ENCODE data around the gene PIGV. TPM values are rescaled to one million over a fixed set of nuclear protein-coding genes. Genes with fewer than 3 reads are reported as not detected.
"Not testable (repeated sequence)": the region's sequence is repeated elsewhere in the genome, so short reads cannot be mapped to it uniquely, and the experiment has no call there.

PIGV gene
- total and polyA plus RNA-seq, 2 donors (not counting 1 experiment from before 2014, with no cell fraction given) = 13.3 to 29.6 TPM

- Histone ChIP-seq H3K27ac (ENCODE audit: insufficient read depth, low read length) (no peak overlapping the region), H3K4me3 (replicated peaks in 1 of 4; ENCODE audit: control extremely low read depth in 1 of 4, insufficient read depth in 1 of 4, low read depth in 3 of 4, low read length in 4 of 4) (no peak overlapping the region), H3K79me2 (ENCODE audit: control insufficient read depth, insufficient read depth, low read length) (no peaks in the 10 kb centered on the region), H3K4me1 (ENCODE audit: control insufficient read depth, extremely low read depth, insufficient read depth, low read length) (peaks cover 12% of the 10 kb centered on the region), H3K27me3 (ENCODE audit: control insufficient read depth, insufficient read depth, low read length) (no peaks in the 10 kb centered on the region), H4K20me1 (ENCODE audit: control insufficient read depth, extremely low read depth, insufficient read depth, low read length) (no peaks in the 10 kb centered on the region), H3K4me2 (ENCODE audit: extremely low read depth, insufficient read depth, low read length) (no peak overlapping the region), H2AFZ (ENCODE audit: low read length) (no peak overlapping the region), H3K9me3 (ENCODE audit: control insufficient read depth, insufficient read depth, low read depth, low read length) (no peaks in the 10 kb centered on the region), H3K36me3 (ENCODE audit: control insufficient read depth, insufficient read depth, low read length) (peaks cover 3% of the 10 kb centered on the region), H3K9ac (ENCODE audit: insufficient read depth, low read length) (no peak overlapping the region)
- TF ChIP-seq CTCF (conservative IDR thresholded peaks at IDR 0.05 in 1 of 2, IDR thresholded peaks at IDR 0.05 in 1 of 2; ENCODE audit: low read depth in 1 of 2, low read length in 2 of 2) (no peak), EZH2 (IDR thresholded peaks at IDR 0.05; ENCODE audit: low read length, missing control alignments) (no peak)
- peak in 1 of 2 donors; percentile 32 for DNase-seq (ENCODE audit: low read depth in 2 of 2)
These were observed 56.9 kb downstream of the PIGV start for GRCh38 chr1:26844424-26845196.

GRCh38 chr1:26847826-26848225 is 60.1 kb downstream of the PIGV start:
- H4K20me1 ChIP-seq (ENCODE audit: control insufficient read depth, extremely low read depth, insufficient read depth, low read length); H3K27ac ChIP-seq (ENCODE audit: insufficient read depth, low read length); H3K27me3 ChIP-seq (ENCODE audit: control insufficient read depth, insufficient read depth, low read length); H3K4me3 ChIP-seq (replicated peaks in 1 of 4; ENCODE audit: control extremely low read depth in 1 of 4, insufficient read depth in 1 of 4, low read depth in 3 of 4, low read length in 4 of 4); H2AFZ ChIP-seq (ENCODE audit: low read length); DNase-seq (ENCODE audit: low read depth in 2 of 2); H3K4me2 ChIP-seq (ENCODE audit: extremely low read depth, insufficient read depth, low read length); H3K9me3 ChIP-seq (ENCODE audit: control insufficient read depth, insufficient read depth, low read depth, low read length); H3K9ac ChIP-seq (ENCODE audit: insufficient read depth, low read length); H3K79me2 ChIP-seq (ENCODE audit: control insufficient read depth, insufficient read depth, low read length): not testable (repeated sequence)
- Histone ChIP-seq H3K36me3 (ENCODE audit: control insufficient read depth, insufficient read depth, low read length) (peaks cover 15% of the 10 kb centered on the region), H3K4me1 (ENCODE audit: control insufficient read depth, extremely low read depth, insufficient read depth, low read length) (peaks cover 13% of the 10 kb centered on the region)

Other genes starting within 250 kb of the PIGV start
- gene ARID1A, start 91.9 kb upstream of the PIGV start, total RNA-seq = 10.3 and 16.0 TPM in 2 replicates
- 12.9 and 18.0 TPM in 2 replicates for gene ARID1A, start 91.9 kb upstream of the PIGV start, polyA plus RNA-seq
- gene ZDHHC18, start 38.7 kb downstream of the PIGV start, total RNA-seq = 4.6 and 6.3 TPM in 2 replicates
- gene ZDHHC18, start 38.7 kb downstream of the PIGV start, polyA plus RNA-seq = 16.9 and 22.3 TPM in 2 replicates
- gene SFN, start 75.2 kb downstream of the PIGV start, total RNA-seq = under 0.01 TPM in 1 of 2 replicates, not detected in the other
- 0.19 and 0.34 TPM in 2 replicates for gene SFN, start 75.2 kb downstream of the PIGV start, polyA plus RNA-seq
- 9.0 and 12.2 TPM in 2 replicates for gene GPN2, start 102.3 kb downstream of the PIGV start, total RNA-seq
- 21.5 and 32.6 TPM in 2 replicates for gene GPN2, start 102.3 kb downstream of the PIGV start, polyA plus RNA-seq
- gene GPATCH3, start 112.5 kb downstream of the PIGV start, total RNA-seq = 10.8 and 11.4 TPM in 2 replicates
- 4.9 and 5.1 TPM in 2 replicates for gene GPATCH3, start 112.5 kb downstream of the PIGV start, polyA plus RNA-seq
- not detected in 2 replicates for gene NR0B2, start 126.0 kb downstream of the PIGV start, total RNA-seq
- gene NR0B2, start 126.0 kb downstream of the PIGV start, polyA plus RNA-seq = not detected in 2 replicates
- gene NUDC, start 133.8 kb downstream of the PIGV start, total RNA-seq = 19.5 and 21.5 TPM in 2 replicates
- gene NUDC, start 133.8 kb downstream of the PIGV start, polyA plus RNA-seq = 41.5 and 60.3 TPM in 2 replicates
- not detected in 2 replicates for gene KDF1, start 172.5 kb downstream of the PIGV start, total RNA-seq
- 0.05 TPM in 1 of 2 replicates, not detected in the other for gene KDF1, start 172.5 kb downstream of the PIGV start, polyA plus RNA-seq
- 10.8 and 16.2 TPM in 2 replicates for gene TRNP1, start 205.7 kb downstream of the PIGV start, total RNA-seq
- gene TRNP1, start 205.7 kb downstream of the PIGV start, polyA plus RNA-seq = 32.6 and 66.9 TPM in 2 replicates
- gene TENT5B, start 224.9 kb downstream of the PIGV start, total RNA-seq = 0.50 and 1.0 TPM in 2 replicates
- gene TENT5B, start 224.9 kb downstream of the PIGV start, polyA plus RNA-seq = 1.9 and 9.3 TPM in 2 replicates

All from fibroblast of lung (primary cell).